Activated CD4-positive, alpha-beta T cell treated with anti-CD3 and anti-CD28 coated beads, Interleukin-2, Interleukin-6, amounts not matched to agents 100 ng/mL and 50 ng/mL, durations not matched to agents 16 hours and 8 hours (primary cell): ENCODE measurements around the gene TXNL1.

Experiments
- DNase-seq: peaks from one replicate; pipeline ENCODE4 v3.0.0-alpha.2; 2020

TXNL1 gene

DNA sequence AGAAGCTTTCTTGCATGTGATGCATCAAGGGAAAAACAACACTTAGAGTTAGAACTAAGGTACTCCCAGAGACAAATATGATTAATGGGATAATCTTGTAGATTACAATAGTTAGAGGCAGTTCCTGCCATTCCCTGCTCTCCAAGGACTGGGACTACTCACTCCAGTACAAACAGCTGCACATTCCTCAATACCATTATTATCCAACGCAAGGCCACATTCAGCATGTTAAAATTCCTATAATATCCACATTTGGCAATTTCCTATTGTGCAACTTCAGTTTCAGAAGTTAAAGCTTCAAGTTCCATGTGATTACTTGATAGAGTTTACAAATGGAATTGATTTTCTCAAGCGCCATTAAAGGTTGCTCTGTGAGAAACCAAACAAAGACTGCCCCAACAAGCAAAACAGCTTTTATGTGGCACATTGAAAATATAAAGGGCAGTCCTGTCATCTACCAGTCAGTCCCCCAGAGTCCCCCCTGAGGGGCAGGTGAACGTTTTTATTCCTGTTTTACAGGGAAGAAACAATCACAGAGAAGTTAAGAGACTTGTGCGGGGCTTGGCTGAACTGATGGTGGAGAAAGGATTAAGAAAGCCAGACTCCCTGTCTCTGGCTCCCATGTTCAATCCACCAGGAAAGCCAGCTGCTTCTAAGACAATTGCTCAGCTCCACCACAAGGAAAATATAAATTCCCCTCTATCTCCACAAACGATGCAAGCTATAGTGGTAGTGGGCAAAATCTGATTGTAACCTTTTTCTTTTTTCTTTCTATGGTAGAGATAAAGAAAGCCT is 72.6 kb downstream of the TXNL1 start:
- no peak for DNase-seq

DNA sequence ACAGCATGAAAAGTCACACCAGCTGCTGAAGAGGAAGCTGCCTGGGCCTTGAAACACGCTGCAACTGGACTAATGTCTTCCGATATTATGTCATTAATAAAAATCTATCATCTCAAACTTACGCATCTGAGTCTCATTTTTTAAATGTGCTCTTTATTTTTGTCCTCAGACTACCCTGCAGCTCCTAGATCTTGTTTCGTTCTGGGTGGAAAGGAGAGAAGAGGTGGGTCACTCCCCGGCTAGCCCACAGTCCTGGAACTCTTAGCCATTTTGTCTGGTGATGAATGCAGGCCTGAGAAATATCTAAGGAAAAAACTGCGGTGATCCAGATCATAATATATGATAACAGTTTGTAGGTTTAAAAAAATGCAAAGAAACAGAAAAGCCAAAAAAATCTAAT is 73.3 kb downstream of the TXNL1 start:
- DNase-seq = no peak

DNA sequence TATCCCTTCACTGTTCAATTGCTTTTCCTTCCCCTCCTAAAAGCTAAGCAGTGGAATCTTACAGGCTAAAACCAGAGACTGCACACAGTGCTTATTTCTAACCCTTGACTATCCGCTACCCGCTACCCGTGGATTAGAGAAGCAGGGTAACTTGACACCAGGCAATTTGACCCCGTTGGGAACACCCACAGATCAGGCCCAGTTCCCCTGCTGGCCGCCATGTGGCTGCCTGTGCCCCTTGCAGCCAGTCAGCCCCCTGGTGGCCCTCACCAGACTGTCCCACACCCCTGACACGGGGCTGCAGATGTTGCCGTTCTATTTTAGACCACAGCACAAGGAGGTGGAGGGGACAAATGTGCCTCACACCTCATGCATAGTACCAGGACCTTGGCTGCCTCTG is 74.8 kb downstream of the TXNL1 start:
- no peak for DNase-seq

DNA sequence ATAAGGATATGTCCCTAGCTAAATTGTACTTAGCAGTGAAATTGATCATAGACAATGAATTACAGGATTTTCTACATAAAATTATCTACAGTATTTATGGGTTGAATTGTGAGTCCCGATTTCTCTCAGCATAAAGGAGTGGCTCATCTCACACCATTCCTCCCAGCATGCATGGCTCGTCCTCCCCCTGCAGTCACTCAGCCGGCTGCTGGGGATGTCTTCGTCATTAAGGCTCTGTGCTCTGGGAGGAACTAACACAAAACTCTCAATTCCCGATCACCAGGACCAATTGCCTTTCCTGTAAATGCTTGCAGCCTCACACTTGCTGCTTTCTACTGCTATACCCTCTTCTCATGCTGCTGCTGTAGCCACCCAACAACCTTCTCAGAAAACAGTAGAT is 75.9 kb downstream of the TXNL1 start:
- no peak for DNase-seq

DNA sequence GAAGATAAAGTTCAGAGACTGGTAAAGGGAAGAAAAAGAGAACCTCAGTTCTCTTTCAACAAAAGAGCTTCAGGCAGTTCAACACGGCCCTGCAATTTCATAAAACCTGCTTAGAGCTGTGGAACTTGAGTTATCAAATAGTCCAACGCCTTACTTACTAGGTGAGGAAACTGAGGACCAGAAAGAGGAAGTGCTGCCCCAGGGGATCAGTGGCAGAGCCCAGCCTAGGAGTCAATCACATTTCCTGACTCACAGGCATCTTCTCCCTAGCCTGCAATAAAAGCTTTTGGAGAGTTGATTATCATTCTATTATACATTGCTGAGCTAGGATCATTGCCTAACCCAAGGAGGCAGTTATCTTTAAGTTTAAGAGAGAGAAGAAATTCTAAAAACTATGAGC is 77.4 kb downstream of the TXNL1 start:
- DNase-seq = no peak

DNA sequence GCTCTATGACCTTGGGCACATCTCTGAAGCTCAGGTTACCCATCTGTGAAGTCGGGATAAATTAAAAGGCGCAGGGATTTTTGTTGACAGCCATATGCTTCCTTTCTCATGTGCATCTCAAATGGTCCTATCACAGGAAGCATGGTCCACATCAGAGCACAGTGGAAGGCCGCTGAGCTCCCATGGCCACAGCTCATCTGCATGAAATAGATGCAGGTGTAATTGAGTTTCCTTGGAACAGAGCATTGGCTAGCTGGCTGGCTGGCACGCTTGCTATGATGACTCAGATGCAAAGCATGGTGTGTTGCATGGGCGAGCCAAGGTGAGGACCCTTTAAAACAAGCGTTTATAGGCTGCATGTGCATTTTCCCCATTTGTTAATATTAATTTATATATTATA is 79.3 kb downstream of the TXNL1 start:
- no peak for DNase-seq

DNA sequence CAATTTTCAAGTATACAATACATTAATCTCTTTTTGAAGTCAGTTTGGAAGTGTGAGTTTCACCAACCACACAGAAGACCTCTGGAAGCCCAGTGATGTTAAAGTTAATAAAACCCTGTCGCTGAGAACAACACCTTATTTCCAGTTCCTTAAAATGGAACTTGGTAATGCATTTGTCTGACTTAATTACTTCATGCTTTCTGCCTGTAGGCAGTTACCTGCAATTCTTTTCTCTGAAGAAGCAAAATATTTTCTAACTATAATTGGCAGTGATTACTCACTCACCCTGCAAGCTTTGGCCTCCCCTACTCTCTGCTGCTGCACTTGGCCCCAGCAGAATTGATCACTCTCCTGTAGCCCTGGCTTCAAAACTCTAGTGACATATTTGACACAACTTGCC is 81.5 kb downstream of the TXNL1 start:
- no peak for DNase-seq

DNA sequence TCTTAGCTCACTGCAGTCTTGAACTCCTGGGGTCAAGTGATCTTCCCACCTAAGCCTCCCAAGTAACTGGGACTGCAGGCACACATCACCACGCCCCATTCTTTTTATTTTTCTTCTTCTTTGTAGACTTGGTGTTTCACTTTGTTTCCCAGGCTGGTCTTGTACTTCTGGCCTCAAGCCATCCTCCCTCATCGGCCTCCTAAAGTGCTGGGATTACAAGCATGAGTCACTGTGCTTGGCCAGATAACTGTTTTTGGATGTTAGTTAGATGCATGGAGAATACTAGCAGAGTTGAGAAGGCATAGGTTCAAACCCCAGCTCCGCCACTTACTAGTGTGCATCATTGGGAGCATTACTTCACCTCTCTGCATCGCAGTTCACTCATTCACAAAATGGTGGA is 88.3 kb downstream of the TXNL1 start:
- DNase-seq = no peak
